Inflammatory macrophage (primary cell): ENCODE measurements around the gene MAB21L3.

Source experiments
- DNase-seq, 2 donors: peaks; one replicate each; pipeline ENCODE4 v3.0.0-alpha.2; 2020 to 2022

The MAB21L3 gene

GRCh38 chr1:116111524-116112021 is 374 bp downstream of the MAB21L3 start:
- no peak for DNase-seq

- no peak for DNase-seq
Observed at GRCh38 chr1:116112388-116113140, 1.4 kb downstream of the MAB21L3 start.

GRCh38 chr1:116113615-116114014 is 2.4 kb downstream of the MAB21L3 start:
- DNase-seq, result no peak

GRCh38 chr1:116115476-116116439 is 4.6 kb downstream of the MAB21L3 start:
- no peak for DNase-seq

GRCh38 chr1:116118471-116118870 is 7.3 kb downstream of the MAB21L3 start:
- no peak for DNase-seq

GRCh38 chr1:116119876-116120275 is 8.7 kb downstream of the MAB21L3 start:
- no peak for DNase-seq

GRCh38 chr1:116122955-116123757 is 12.0 kb downstream of the MAB21L3 start:
- DNase-seq, result no peak

GRCh38 chr1:116123837-116124533 is 12.8 kb downstream of the MAB21L3 start:
- DNase-seq, result no peak

GRCh38 chr1:116125758-116126157 is 14.6 kb downstream of the MAB21L3 start:
- no peak for DNase-seq

GRCh38 chr1:116126281-116126680 is 15.1 kb downstream of the MAB21L3 start:
- DNase-seq, result no peak

- no peak for DNase-seq
Observed at GRCh38 chr1:116127123-116127847, 16.1 kb downstream of the MAB21L3 start.

GRCh38 chr1:116127848-116128540 is 16.8 kb downstream of the MAB21L3 start:
- no peak for DNase-seq

GRCh38 chr1:116128664-116129063 is 17.5 kb downstream of the MAB21L3 start:
- no peak for DNase-seq

- no peak for DNase-seq
Observed at GRCh38 chr1:116129537-116129936, 18.3 kb downstream of the MAB21L3 start.

GRCh38 chr1:116130356-116130755 is 19.2 kb downstream of the MAB21L3 start:
- DNase-seq, result peak in 1 of 2 donors; percentile 9

GRCh38 chr1:116131170-116131569 is 20.0 kb downstream of the MAB21L3 start:
- DNase-seq, result no peak

GRCh38 chr1:116131866-116132605 is 20.8 kb downstream of the MAB21L3 start:
- no peak for DNase-seq

- no peak for DNase-seq
Observed at GRCh38 chr1:116133696-116134475, 22.7 kb downstream of the MAB21L3 start.

GRCh38 chr1:116134476-116134773 is 23.2 kb downstream of the MAB21L3 start:
- no peak for DNase-seq
